GM12872 (cell line): ENCODE measurements around the gene STX10.

ENCODE experiments used
- TF ChIP-seq, protein P1 (sequence below): IDR thresholded peaks from 3 replicates; pipeline ENCODE4 v1.5.1; 2011; ENCODE audit warnings: low read depth, mild to moderate bottlenecking, low read length, moderate library complexity; ENCODE audit not compliant: insufficient read depth

The STX10 gene

DNA sequence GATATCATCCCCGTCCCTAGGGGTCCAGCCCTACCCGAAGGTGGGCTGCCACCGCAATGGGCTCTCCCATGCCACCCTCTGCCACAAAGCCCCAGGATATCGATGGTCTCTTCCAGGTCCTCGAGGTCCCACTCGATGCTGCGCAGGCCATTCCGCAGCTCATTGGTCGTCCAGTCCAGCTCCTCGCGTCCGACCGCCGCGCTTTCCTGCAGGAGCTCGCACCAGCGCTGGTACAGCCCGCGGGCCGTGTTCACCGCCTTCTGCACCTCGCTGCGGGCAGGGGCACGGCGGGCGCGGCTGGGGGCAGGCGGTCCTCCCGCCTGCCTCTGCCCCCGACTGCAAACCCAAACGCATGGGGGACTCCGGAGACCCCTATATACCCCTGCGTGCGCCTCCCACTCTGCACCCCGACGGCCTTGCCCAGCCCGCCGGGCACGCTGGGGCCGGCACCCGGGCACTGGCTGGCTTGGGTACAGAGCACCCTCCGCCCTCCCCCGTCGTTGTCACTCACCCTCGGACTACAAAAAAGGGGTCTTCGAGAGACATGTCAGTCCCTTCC, 468 bp downstream of the STX10 start:
- TF ChIP-seq, protein P1, sequence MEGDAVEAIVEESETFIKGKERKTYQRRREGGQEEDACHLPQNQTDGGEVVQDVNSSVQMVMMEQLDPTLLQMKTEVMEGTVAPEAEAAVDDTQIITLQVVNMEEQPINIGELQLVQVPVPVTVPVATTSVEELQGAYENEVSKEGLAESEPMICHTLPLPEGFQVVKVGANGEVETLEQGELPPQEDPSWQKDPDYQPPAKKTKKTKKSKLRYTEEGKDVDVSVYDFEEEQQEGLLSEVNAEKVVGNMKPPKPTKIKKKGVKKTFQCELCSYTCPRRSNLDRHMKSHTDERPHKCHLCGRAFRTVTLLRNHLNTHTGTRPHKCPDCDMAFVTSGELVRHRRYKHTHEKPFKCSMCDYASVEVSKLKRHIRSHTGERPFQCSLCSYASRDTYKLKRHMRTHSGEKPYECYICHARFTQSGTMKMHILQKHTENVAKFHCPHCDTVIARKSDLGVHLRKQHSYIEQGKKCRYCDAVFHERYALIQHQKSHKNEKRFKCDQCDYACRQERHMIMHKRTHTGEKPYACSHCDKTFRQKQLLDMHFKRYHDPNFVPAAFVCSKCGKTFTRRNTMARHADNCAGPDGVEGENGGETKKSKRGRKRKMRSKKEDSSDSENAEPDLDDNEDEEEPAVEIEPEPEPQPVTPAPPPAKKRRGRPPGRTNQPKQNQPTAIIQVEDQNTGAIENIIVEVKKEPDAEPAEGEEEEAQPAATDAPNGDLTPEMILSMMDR: no peak

DNA sequence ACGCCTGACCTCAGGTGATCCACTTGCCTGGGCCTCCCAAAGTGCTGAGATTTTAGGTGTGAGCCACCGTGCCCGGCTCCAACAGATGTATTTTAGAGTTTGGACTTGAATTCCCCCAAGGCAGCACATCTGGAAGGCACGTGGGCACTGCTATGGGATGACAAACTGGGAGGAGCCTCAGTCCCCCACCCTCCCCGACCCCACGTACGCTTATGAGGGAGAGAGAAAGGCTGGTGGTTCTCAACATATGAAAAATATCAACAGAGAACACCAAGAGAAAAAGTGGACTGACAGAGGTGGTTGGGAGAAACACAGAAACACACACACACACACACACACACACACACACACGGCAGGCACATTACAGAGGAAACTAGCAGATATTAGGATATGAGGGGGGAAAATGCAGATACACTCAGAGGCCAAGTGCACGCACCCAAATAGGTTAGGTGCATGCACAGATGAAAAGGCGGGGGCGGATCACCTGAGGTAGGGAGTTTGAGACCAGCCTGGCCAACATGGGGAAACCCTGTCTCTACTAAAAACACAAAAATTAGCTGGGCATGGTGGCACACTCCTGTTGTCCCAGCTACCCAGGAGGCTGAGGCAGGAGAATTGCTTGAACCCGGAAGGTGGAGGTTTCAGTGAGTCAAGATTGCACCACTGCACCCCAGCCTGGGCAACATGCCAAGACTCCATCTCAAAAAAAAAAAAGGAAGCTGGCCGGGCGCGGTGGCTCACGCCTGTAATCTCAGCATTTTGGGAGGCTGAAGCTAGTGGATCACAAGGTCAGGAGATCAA, 3.2 kb downstream of the STX10 start:
- TF ChIP-seq, protein P1: no peak

DNA sequence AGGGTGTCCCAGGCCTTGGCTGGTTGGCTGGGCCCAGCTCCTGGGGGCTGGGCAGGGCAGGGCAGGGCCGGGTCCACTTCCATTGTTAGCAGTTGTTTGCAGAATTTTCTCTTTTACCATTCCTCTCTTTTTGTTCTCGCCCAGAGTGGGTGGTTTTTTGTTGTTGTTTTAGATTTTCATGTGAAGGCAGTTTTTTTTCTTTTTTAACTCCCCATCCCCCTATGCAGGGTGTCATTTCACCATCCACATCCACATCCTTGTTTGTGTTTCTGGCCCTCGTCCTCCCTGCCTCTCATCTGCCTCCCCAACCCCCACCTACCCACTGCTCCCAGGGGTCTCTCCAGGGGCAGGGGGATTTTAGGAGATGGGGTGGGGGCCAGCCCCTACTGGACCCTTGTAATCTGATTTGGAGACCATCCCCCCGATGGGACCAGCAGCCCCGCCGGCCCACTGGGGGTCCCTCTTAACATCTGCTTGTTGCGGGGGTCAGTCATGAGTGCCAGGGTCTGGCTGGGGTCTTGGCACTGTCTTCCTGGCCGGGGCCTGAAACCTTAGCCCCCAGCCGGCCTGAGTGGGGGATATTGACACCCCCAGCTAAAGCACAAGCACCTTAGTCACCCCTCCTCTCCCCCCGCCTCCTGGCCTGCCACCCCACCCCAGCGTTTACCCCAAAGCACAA, 10.4 kb downstream of the STX10 start:
- TF ChIP-seq, protein P1: no peak

DNA sequence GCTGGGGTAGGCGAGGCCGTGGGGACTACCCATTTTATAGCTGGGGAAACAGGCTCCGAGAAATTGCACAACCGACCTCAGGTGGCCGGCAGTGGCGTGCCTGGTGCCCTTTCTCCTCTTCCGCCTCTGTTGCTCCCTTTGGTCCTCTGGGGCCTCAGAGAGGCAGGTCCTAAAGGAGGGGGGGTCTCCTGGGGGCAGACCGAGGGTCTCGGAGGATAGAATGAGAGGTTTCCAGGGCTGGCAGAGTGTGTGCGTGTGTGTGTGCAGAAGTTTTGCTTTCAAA, 11.3 kb downstream of the STX10 start:
- TF ChIP-seq, protein P1: no peak

DNA sequence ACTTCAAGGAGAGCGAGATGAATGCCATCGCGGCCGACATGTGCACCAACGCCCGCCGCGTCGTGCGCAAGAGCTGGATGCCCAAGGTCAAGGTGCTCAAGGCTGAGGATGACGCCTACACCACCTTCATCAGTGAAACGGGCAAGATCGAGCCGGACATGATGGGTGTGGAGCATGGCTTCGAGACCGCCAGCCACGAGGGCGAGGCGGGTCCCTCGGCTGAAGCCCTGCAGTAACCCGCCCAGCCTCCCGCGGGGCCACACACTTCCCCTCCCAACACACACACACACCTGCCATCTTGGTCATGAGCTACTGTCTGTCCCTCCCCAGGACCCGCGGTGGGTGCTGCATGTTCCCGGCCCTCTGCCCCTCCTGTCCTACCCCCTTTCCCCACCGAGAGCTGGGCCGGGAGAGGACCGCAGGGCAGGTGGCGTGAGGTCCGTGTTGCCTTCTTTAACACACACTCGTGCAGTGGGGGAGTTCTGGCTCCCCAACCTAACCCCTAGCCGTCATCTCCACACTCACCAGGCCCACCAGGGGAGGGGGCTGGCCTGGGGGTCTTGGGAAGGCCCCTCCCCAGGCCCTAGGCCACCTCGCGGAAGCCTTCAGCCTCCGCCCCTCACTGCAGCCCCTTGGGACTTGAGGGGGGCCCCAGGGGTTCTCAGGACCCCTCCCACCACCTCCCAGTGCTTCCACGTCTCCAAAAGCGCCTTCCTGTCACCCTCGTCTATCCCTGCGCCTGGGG, 11.8 kb downstream of the STX10 start:
- TF ChIP-seq, protein P1: no peak

DNA sequence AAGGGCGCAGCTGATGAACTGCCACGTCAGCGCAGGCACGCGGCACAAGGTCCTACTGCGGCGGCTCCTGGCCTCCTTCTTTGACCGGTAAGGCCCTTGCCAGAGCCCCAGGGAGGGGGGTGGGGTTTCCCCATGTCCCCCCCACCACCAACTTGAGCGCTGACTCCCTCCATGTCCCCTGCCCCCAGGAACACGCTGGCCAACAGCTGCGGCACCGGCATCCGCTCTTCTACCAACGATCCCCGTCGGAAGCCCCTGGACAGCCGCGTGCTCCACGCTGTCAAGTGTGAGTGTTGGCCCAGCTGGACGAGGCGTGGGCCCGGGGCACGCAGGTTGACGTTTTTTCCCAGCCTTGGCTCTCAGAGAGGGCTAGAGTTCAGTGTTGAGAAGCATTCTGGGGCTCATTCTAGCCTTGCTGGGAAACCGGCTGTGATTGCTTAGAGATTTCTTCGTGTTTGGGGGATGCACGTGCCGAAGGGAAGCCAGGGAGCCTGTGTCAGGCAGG, 12.8 kb downstream of the STX10 start:
- TF ChIP-seq, protein P1: no peak
